Activated effector memory CD4-positive, alpha-beta T cell treated with anti-CD3 and anti-CD28 coated beads, Interleukin-2, amount 50 U/mL, for 16 hours (primary cell): Measurements from ENCODE around the gene EMX1.
"Not testable (repeated sequence)": the region's sequence is repeated elsewhere in the genome, so short reads cannot be mapped to it uniquely, and the experiment has no call there.

Source experiments
- DNase-seq: peaks from one replicate; pipeline ENCODE4 v3.0.0-alpha.2; 2020

Gene EMX1

GRCh38 chr2:72901426-72901825 lies 15.9 kb upstream of the EMX1 start:
- DNase-seq = no peak

DNA sequence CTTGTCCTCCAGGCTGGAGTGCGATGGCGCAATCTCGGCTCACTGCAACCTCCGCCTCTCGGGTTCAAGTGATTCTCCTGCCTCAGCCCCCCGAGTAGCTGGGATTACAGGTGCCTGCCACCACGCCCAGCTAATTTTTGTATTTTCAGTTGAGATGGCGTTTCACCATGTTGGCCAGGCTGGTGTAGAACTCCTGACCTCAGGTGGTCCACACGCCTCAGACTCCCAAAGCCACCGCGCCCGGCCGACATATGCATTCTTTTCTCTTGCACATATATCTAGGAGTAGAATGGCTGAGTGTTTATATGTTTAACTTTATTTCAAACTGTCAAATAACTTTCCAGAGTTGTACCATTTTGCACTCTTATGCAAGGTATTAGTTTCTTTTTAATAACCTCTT lies 9.9 kb upstream of the EMX1 start:
- DNase-seq = not testable (repeated sequence)

DNA sequence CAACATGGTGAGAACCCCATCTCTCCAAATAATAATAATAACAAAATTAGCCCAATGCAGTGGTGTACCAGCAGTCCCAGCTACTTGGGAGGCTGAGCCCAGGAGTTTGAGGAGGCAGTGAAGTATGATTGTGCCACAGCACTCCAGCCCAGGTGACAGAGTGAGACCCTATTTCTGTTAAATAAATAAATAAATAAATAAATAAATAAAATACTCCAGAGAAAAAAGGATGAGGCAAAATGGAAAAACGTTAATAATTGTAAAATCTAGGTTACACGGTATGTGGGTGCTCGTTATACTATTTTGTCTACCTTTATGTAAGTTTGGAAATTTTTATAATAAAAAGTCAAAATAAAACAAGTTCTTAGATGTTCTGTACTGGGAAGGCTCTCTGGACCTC lies 8.6 kb upstream of the EMX1 start:
- no peak for DNase-seq

DNA sequence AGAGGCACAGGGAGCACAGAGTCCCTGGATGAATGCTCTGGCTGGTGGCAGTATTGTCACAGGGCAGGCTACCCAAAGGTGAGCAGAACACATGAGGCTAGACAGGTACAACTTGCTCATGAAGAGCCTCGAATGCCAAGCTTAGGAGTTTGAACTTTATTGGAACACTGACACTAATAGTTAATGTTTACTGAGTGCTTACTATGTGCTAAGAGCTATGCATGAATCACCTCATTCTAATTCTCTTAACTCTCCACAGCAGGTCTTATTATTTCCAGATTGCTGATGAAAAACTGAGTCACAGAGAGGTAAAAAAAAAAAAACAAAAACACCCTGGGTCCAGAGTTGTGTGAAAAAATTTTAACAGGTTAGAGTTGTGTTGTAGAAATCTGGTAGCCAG lies 6.1 kb upstream of the EMX1 start:
- no peak for DNase-seq

DNA sequence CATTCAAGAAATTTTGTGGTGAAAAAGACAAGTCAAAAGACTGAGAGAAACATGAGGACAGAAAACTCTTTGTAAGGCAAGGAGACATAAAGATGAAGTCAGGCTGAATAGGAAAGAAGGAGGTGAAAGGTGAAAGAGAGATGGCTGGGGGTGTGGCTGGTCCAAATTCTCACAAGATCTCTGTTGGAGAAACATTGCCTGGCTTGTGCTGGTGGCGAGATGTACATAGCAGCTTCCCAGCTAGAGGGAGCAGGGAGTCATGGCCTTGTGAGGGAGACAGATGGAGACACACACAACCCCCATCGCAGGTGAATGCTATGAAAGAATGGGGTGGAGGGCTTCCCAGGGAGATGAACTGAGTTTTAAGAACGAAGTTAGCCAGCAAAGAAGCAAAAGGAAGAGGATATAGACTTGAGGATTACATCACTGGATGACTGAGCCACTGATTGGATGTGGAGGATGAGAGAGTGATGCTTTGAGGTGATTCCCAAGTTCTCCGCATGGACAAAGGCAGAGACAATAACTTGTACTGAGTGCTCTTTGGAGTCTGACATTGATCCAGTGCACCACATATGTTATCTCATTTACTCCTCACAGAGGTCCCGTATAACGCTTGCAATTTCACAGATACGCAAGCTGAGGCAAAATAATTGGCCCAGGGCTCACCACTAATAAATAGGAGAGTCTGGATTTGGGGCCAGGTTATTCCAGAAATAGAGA lies 3.7 kb upstream of the EMX1 start:
- no peak for DNase-seq

DNA sequence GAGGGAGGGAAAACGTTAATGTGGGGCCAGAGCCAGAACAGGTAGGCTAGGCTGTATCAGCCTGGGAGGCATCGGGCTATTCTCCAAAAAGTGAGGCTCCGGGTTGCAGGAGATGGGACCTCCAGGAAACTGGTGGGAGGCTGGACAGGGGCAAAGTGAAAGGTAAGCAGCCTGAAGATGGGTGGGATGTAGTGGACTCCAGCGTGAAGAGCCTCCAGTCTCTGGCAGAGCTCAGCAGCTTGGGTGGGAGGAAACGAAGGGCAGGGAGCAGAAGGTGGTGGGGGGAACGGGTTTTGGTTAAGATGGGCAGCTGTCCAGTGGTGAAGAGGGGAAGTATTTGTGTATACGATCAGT lies 3.1 kb upstream of the EMX1 start:
- no peak for DNase-seq

GRCh38 chr2:72914589-72915319 lies 2.6 kb upstream of the EMX1 start:
- DNase-seq = no peak

DNA sequence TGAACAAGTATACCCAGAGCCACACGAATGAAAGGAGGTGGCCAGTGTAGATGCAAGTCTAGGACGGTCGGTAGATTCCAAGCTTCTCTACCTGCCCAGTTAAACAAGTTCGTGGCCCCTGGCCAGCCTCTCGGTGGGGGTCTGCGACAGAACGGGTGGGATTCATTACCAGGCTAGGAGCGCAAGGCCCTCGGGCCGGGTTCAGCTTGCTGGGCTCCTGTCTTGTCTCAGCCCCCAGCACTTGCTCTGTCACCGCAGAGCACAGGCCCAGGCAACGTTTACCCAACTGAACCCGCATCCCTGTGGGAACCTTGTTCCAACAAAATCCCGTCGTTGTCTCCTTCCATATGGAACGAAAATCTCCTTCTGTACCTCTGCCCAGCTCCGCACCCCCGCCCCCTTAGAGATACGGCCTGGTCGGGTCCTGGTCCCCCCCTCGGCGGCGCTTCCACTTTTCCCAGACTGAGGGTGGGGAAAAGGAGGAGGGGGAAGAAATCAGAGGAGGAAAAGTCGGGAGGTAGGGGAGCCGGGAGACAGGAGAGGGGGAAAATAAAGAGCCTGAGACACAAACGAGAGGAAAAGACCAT lies 1.9 kb upstream of the EMX1 start:
- DNase-seq = no peak

DNA sequence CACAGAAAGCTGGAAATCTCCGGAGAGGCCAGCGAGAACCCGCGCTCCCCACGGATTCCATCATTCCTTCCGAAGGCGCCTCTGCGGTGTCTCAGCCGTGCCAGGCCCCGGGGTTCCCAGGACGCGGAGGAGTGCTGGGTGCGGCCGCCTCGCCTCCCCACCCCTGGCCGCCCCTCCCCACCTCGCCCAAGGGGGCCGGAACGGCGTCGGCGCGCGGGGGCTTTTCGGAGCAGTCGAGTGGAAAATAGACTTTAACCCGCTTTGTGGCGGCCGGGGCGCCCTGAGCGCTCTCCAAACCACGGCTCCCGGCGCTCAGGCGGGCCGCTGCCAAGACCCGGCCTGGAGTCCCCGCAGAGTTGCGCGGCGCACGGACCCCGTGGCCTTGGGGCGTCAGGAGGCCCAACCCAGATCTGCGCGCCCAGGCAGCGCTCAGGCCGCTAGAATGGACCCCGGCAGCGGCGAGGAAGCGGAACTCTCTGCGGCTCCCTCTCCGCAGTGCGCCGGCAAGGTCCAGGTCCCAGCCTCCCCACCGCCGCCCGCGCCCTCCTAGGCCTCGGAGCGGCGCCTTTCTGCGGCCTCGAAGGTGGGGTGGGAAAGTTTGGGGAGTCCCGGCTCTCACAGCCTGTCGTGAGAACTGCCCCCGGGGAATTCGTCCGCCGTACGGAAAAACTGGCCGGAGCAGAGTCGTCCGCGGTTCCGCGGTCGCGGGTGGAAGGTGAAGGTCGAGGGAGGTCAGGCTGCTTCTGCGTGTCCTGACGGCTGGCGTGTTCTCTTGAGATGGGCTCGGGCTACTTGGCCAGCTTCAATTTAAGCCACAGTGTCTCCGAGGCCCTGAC lies 1.2 kb upstream of the EMX1 start:
- peak; percentile 79 for DNase-seq

- no peak for DNase-seq
Observed at GRCh38 chr2:72916743-72917137, 579 bp upstream of the EMX1 start.

DNA sequence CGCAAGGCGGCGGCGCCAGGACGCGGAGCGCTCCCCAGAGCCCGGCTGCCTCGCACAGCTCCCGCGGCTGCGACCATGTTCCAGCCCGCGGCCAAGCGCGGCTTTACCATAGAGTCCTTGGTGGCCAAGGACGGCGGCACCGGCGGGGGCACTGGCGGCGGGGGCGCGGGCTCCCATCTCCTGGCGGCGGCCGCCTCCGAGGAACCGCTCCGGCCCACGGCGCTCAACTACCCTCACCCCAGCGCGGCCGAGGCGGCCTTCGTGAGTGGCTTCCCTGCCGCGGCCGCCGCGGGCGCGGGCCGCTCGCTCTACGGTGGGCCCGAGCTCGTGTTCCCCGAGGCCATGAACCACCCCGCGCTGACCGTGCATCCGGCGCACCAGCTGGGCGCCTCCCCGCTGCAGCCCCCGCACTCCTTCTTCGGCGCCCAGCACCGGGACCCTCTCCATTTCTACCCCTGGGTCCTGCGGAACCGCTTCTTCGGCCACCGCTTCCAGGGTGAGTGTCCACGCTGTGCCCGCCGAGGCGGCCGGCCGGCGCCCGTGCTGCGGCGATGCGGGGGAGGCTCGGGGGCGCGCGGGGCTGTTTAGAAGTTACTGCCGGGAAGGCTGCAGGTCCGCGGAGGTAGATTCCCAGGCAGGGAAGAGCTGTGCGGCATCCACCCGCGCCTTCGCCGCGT lies 696 bp downstream of the EMX1 start:
- peak; percentile 58 for DNase-seq

GRCh38 chr2:72919414-72920317 lies 2.3 kb downstream of the EMX1 start:
- peak; percentile 57 for DNase-seq

- peak; percentile 74 for DNase-seq
Observed at GRCh38 chr2:72920318-72921087, 3.2 kb downstream of the EMX1 start.

DNA sequence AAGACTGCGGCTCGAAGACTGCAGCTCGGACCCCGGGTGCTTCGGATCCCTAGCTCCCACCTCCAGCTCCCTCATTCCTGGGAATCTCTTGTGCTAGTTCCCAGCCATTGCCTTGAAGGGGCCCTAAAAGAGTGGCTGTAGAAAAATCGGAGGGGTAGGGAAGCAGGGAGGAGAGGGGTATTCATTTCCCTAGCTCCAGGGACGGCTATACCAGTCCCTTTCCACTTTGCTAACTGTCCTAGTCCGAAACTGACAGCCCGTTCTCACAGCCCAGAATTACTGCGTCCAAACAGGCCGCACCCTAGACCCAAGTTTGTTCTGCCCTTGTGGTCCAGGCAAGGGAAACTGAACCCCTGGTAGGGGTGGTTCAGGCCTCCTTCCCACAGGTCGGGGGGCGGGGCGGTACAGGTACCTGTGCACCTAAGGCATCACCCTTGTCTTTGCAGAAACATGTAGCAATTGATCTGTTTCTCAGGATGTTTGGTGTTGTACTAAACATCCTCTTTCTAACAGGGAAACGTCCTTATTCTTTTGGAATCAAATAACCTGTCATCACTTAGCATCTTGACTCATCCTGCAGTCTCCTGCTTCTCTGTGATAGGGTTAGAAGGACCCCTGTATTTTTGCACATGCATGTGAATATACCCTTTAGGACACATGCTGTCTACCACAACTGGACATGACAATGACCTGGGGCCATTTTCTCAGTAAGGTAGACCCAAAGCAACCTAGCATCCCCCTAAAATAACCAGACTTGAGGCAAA lies 4.0 kb downstream of the EMX1 start:
- DNase-seq = peak; percentile 54

- peak; percentile 30 for DNase-seq
Observed at GRCh38 chr2:72921853-72922252, 4.5 kb downstream of the EMX1 start.

DNA sequence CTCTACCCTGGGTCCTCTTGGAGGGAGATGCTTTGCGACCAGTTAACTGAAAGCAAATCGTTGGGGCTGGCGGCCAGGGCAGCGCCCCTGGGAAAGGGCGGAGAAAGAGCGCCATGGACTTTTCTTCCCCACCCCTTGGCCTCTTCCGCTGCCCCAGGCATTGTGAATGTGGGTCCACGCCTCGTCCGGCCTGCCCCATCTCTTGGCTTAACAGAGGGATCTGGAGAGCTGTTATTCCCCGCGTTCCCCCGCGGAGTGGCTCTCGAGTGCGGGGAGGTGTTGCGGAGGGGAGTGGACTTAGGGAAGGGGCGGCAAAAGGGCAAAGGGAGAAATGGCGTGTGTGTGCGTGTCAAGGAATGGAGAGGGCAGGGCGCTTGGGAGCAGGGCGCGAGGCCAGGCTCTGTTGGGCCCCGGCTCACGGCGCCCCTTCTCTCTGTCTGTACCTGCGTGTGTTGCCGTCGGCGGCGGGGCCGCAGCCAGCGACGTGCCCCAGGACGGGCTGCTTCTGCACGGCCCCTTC lies 6.6 kb downstream of the EMX1 start:
- DNase-seq = no peak

DNA sequence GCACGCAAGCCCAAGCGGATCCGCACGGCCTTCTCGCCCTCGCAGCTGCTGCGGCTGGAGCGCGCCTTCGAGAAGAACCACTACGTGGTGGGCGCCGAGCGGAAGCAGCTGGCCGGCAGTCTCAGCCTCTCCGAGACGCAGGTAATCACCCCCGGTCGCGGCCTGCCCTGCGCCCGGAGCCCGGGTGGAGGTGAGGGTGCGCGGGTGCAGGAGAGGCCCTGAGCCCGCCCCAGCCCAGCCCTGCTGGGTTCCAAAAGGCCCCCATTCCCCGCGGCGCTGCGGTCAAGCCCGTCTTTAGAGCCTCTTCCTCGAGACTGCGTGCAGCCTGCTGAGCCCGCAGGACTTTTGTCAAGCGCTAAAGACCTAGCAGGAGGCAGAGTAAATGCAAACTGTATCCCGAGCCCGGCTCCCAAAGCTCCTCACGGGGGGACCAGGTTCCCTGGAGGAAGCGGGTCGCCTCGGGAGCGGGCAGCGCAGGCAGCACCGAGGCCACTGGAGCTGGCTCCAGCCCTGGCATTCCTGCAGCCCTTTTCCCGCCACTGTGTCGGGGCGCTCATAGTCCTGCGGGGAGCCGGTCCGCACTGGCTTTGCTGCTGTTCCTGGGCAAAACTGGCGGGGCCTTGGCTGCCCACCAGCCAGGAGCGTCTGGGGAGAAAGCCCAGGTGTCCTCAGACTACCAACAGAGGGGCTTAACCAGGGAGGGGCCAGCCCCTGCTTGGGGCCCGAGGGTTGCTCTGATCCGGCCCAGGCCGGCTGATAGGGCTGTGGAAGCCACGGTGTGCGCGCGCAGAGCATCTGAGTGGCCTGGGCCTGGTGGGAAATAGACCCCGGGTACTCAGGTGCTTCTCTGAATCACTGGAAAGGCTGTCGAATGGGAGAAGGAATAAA lies 7.3 kb downstream of the EMX1 start:
- DNase-seq = peak; percentile 61

GRCh38 chr2:72925328-72925943 lies 8.1 kb downstream of the EMX1 start:
- peak; percentile 51 for DNase-seq
